Transverse colon (tissue), 3 donors: ENCODE results near the gene PRKCA.

Experiments
- CTCF ChIP-seq, 5 experiments: fragments of 200-600 bp in 3 of 5; fragments of 450-650 bp in 2 of 5; sonication (generic) in 3 of 5; IDR thresholded peaks; 1 replicate in 2 of 5; 2 replicates in 3 of 5; pipeline ENCODE4 v1.5.1; 2016 to 2017; ENCODE audit warnings: antibody characterized with exemption in 5 of 5, inconsistent platforms in 3 of 5, mild to moderate bottlenecking in 2 of 5, moderate library complexity in 1 of 5
- POLR2A ChIP-seq: fragments of 450-650 bp; IDR thresholded peaks from one replicate; pipeline ENCODE4 v1.6.1; 2016; ENCODE audit warnings: antibody characterized with exemption, mild to moderate bottlenecking, moderate library complexity

GRCh38 chr17:66474806-66475497, 172.5 kb downstream of the PRKCA start:
- TF ChIP-seq CTCF (IDR thresholded peaks at IDR 0.05) (no peak), POLR2A (no peak)
